OCI-M2 (cell line): ENCODE measurements around the gene MOXD1.
"Not testable (repeated sequence)": the region's sequence is repeated elsewhere in the genome, so short reads cannot be mapped to it uniquely, and the experiment has no call there.

ENCODE experiments used
- DNase-seq: peaks from one replicate; lab custom pipeline; 2025; ENCODE audit not compliant: unreplicated experiment; lab: John Stamatoyannopoulos, UW

Gene MOXD1

DNA sequence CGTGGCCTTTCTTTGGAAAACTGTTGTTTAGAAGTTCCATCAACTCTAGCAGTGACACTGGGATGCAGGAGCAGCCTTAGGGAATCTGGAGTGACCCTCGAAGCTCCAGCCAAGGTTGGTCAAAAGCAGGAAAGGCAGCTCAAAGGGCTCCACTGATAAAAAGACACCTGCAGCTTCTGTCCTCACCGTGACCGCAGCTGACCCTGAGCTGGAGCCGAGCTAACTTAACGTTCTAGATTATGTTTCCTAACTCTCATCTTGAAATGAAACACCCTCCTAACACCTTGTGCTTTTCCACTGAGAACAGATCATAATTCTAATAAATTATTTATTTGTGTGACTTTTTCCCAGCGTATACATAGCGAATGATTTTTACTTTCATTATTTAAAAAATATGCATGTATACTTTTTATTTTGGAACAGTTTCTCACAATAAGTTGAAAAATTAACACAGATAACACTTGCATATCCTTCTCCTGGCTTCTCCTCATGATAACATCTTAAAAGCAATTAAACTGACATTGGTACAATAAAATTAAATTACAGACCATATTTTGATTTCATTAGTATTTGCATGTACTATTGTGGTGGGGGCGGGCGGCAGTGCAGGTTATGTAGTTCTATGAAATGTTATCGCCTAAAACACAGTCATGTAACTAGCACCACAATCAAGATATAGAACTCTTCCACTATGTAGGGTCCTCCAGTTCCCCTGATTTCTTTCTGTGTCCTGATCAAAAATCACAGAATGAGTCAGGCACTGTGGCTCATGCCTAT is 116.1 kb downstream of the MOXD1 start:
- no peak for DNase-seq

DNA sequence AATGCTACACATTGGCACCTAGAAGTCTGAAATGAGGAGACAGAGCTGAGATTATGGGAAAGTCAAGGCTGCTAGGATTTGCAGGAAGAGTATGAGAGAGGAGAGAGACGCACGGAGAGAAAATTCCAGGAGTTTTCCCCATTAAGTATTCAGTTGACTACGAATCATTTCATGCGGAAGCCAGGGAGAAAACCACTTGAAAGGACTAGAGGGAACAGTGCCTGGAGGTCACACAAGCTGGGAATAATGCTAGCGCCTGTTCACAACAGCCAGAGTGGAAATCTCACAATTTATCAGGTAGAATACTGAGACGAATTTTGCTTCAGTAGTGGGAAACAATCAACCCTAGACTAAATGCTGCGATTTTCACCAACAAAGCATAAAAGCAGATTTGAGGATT is 118.6 kb downstream of the MOXD1 start:
- no peak for DNase-seq

DNA sequence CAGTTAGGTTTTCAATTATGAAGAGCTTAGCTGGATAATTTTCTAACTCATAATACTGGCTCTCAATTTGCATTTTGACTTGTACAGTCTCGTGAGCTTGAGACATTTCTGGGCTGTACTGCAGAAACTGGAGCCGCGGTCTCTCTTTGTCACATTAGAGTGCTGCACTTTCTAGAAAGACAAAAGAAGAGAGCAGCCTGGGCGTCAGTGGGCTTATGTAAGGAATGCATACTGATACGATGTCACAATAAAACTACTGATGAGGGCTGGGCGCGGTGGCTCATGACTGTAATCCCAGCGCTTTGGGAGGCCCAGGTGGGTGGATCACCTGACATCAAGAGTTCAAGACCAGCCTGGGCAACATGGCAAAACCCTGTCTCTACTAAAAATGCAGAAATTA is 120.8 kb downstream of the MOXD1 start:
- DNase-seq = no peak

DNA sequence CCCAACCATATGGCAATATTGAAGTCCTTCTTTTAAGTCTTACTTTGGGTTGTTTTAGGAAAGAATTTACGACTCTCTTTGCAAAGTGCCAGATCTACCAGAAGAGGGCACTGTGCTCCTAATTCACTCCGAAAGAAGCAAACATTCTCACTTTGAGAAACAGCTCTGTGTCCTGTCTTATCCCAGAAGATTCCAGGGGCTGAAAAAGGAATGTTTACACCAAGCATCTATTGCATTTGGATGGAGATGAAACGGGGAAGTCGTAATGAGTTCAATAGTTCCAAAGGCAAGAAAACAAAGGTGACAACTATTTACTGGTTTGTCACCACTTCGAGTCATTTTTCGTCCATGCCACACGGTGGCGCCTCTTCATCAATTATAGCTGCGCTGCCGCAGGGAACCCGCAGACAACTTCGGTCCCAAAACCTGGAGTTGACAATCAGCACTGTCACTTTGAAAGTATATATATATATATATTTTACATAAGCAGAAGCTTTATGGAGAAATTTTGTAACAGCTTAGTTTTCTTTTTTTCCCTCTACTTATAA is 121.6 kb downstream of the MOXD1 start:
- DNase-seq = peak; percentile 62

DNA sequence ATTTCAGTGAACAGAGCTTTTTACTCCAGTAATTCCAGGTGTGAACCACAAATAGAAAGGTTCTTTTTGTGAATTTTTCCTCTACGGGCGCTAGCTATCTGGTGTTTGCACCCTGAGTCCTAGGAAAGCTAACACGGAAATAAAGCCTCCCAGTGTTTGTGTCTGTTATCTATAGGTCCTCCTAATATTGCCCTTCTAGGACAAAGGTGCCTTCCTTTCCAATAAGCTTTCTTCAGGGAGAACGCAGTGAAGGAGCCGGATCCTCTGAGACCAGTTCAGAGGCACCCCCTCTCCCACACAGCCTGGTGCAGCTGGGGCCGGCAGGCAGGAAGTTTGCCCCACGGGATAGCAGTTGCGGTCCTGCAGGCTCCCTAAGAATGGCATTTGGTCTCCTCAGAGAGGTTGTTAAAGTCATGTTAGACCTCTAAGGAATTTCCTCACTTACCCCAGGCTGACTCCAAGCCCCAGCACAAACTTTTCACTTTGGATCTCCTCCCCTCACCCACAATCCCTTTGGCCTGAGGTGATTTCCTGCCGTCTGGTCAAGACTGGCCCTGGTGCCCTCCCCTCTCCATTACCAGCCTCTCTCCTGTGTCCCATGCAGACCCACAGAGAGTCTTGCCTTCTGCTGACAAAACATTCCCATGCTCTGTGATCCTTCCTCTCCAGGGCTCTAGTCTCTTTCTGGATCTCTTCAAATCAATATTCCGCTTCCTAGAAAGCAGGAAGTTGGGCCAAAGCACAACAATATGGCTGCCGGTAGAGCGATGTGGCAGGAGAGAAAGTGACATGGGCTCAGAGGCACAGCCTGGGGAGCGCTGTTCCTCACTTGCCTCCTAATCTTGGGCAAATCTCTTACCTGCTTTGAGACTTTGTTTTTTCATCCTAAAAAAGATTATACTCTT is 126.0 kb downstream of the MOXD1 start:
- no peak for DNase-seq

DNA sequence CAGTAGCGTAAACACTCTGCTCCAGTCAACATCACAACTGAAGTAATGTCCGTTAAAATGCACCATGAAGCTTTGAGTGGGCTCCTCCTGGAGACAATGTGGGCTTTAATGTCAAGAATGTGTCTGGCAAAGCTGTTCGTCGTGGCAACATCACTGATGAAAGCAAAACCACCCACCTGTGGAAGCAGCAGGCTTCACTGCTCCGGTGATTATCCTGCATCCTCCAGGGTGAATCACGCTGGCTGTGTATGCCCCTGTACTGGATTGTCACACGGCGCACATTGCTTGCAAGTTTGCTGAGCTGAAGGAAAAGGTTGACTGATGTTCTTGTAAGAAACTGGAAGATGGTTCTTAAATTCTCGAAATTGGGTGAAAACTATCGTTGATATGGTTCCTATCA is 128.5 kb downstream of the MOXD1 start:
- no peak for DNase-seq

DNA sequence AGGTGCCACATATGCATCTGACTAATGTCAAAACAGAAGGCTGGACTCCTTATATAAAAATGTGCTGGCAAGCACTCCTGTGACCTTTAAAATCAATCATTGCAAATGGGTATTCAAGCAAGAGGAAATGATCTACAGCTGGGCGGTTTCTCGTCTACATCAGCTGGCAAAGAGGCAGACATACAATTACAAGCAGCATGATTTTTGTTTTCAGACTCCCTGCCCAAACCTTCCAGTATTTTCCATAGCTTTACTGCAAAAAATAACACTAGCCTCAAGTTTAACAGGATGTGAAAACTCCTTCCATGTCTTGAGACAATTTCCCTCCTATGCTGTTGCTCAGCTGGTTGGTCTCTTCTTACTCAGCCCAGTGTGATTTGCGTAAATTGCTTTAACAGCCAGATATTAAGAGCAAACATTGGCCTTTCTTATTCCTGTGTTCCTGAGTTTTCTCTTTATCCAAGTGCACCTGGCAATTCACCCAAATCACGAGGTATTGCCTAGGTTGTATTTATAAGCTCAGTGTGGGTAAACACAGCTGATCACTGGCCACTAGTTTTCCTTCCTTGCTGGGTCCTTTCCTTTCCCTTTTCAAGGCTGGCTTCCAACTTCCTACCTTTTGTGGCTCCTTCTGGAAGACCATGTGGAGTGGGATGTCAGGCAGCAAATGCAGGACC is 130.4 kb downstream of the MOXD1 start:
- DNase-seq = no peak

DNA sequence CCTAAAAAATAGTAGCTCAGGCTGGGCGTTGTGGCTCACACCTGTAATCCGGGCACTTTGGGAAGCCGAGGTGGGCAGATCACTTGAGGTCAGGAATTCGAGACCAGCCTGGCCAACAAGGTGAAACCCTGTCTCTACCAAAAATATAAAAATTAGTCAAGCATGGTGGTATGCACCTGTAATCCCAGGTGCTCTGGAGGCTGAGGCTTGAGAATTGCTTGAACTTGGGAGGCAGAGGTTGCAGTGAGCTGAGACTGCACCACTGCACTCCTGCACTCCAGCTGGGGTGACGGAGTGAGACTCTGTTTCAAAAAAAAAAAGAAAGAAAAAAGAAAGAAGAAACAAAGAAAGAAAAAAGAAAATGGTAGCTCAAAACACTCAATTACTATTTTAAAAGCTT is 132.6 kb downstream of the MOXD1 start:
- not testable (repeated sequence) for DNase-seq

DNA sequence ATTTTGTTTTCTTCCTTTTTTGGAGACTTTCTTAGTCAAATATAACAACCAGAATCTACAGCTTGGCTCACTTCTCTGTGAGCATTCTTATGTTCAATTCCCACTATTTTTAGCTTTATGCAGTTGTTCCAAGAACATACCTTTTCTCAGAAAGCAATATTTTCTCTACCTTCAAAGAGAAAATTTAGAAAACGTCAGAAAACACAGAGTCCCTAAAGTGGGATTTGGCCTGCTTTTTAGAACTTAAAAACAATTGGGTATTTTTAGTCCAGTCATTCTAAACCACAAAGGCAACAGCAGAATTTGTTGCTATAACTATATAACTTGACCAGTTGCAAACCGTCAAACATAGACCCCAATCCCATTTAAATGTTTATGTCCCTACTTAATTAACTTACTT is 133.1 kb downstream of the MOXD1 start:
- DNase-seq = no peak

DNA sequence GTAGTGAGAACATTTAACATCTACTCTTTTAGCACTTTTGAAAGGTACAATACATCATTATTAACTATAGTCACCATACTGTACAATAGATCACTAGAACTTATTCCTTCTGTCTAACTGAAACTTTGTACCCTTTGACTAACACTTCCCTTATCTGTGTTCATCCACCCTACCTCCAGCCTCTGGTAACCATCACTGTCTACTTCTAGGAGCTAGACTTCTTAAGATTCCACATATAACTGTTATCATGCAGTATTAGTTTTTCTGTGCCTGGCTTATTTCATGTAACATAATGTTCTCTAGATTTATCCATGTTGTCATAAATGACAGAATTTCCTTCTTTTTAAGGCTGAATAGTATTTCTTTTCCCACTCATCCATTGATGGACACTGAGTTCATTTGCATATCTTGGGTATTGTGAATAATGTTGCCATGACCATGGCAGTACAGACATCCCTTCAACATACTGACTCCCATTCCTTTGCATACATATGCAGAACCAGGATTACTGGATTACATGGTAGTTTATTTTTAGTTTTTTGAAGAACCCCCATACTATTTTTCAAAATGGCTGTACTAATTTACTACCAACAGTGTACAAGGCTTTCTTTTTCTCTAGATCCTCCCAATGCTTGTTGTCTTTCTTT is 135.7 kb downstream of the MOXD1 start:
- DNase-seq = no peak

DNA sequence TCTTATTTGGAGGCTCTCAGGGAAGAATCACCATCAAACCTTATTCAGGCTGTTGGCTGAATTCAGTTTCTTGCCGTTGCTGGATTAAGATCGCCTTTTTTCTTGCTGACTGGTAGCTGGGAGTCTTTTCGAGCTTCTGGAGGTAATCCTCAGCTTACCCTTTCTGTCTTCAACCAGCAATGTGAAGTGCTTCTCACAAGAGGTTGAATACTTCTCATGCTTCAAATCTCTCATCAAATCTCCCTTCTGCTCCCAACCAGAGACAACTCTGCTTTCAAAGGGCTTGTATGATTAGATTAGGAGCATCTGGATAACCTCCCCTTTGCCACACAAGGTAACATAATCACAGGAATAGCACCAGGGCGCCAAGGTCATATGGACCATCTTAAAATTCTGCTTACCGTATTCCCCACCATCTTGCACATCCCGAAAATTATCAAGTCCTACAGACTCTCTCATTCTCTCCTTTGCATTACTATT is 137.2 kb downstream of the MOXD1 start:
- no peak for DNase-seq

DNA sequence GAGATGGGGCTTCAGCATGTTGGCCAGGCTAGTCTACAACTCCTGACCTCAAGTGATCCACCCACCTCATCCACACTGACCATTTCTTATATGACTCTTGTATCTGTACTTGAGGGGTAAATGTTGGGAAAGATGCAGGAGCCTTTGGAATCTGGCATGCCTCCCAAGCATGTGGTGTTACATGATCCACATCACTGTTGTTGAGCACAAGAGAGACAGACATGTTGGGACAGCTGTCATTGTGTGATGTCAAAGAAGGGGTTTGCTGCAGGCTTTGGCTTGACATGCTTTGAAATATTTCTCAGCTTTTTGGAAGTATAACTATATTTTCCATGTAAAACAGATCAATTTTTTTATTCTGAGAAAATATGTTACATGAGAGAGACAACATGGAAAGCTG is 139.9 kb downstream of the MOXD1 start:
- DNase-seq = no peak

DNA sequence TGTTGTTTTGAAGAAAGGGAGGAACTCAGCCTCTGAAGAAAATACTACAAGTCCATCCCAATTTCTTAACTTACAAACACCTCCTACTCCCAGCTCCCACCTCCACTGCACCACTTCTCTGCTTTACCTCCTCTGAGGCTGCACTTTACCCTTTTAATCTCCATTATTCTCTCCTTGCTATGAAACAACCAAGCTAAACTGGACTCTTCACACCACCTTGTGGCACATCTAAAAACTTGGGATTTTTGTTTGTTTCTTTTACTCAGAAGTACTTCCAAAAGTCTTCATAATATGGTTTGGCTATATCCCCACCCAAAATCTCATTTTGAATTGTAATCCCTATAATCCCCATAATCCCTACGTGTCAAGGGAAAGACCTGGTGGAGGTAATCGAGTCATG is 142.2 kb downstream of the MOXD1 start:
- no peak for DNase-seq

DNA sequence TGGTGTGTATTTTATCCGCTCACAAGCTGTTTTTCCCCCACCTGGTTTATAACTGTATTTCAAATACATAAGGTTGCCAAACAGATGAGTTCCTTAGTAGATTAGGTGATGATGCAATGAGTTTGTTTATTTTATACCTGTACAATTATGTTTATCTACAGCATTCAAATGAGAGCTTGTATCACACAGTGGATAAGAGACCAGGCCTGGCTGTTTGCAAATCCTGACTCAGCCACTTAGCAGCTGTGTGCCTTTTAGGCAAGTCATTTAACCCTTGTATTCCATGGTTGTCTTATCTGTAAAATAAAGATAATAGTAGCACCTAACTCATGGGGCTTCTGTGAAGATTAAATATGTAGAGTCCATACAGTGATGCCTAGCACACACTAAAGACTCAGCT is 143.7 kb downstream of the MOXD1 start:
- no peak for DNase-seq

DNA sequence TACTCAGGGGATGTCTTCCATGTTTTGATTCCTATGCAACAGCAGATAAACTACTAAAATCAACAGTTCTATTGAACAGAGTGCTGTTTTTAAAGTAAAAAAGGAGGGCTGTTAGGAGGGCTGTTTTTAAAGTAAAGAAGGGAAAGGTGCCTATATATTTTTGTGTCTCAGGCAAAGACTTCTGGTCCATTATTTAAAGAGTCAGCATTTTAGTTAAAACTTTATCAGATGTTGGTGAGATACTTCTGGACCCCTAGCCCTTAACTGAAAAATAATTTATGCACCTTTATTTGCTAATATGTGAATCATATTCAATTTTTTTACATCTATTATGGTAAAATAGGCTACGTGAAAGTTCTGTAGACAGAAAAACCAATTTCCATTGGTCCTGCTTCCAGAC is 144.8 kb downstream of the MOXD1 start:
- DNase-seq = no peak

DNA sequence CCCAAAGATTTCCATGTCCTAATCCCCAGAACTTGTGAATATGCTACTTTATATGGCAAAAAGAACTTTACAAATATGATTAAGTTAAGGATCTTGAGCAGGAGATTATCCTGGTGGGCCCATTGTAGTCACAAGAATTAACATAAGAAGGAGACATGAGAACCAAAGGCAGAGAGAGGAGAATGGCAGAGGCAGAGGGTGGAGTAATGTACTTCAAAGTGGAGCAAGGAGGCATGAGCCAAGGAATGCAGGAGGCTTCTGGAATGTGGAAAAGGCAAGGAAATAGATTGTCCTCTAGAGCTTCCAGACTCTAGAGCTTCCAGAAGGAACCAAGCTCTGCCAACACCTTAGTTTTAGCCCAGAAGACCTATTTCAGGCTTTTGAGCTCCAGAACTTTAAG is 147.4 kb downstream of the MOXD1 start:
- no peak for DNase-seq

DNA sequence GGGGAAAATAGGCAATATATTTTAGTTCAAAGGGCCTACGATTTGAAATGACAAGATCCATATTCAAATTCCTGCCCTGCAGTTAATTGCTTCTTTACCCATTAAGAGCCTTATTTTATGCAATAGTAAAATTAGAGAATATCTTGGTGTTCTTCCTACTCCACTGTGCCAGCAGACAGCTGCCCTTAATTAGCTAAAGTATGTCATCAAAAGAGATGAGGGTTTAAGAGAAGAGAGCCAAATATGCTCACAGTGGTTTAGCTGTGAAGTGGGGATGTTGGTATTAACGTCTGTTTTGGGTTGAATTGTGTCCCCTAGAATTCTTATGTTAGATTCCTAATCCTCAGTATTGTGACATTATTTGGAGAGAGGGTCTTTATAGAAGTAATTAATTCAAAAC is 148.1 kb downstream of the MOXD1 start:
- DNase-seq = no peak

DNA sequence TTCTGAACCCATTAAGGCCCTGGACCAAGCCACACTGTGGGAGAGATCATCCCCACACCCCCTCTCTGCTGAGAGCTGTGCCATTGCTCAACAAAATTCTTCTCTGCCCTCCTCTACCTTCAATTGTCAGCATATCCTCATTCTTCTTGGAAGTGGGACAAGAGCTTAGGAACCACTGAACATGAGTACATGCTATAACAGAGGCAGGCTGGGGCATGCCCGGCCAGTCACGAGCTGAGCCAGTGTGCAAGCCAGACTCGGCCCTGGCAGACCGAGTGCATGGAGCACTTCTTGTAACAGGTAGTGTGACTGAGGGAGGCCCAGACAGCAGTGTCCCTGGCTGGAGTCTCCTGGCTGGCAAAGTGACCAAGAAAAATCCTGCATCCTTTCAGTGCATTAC is 149.2 kb downstream of the MOXD1 start:
- no peak for DNase-seq

DNA sequence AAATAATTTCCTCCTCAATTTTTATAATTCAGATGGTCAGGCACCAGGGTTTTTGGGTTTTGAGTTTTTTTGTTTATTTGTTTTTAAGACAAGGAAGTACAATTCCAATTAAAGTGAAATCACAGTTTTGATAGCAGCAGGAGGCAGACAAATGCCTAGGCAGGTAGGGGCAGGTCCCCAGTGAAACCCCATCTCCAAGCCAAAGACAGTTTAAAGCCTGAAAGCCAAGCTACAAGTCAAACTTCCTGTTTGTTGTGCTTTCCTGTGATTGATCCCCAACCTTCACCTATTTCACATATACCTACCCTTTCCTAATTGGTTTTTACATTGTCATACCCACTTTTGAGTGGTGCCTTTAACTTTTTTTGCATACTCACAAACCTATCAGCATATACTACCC is 149.6 kb downstream of the MOXD1 start:
- no peak for DNase-seq

DNA sequence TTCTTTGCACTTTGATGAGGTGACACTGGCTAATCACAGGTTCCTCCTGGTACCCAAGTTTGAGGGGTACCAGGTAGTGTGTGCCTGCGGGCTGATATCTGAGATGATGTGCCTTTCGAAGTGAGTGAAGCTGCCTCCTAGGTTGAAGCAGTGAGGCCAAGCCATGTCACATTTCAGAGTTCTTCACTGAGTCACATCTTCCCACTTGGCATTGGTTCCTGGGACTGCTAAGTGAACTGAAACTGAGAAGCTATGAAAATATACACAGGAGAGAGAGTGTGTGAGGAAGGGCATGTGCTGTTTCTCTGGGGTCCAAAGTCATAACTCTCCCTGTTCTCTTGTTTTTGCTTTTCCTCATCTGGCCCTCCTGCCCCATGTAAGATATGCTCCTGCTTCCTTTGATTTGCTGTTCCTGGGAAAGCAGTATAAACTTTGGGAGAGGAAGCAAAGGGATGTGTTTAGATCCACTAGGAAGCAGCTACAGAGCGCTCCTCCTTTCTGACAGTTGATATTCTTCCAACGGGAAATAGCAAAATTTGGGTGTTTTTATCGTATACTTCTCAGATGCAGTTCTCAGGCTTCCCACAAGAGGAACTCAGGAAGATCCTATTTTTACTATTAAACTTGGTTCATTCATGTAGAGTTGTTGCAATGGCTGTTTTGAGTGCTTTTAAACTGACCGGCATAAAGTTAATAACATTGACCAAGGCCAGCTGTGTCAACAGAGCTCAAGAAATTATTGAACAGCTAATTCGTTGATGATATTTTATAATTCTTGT is 153.7 kb downstream of the MOXD1 start:
- DNase-seq = no peak
